HUES64 (cell line): ENCODE measurements around the gene DUSP22.

Experiments used
- H3K27ac ChIP-seq: 2 replicates; pipeline ENCODE4 v1.7.0; 2013; ENCODE audit warnings: low read depth, low read length, inconsistent platforms
- H3K27me3 ChIP-seq: 2 replicates; pipeline ENCODE4 v1.6.1; 2013; ENCODE audit warnings: mild to moderate bottlenecking, low read length; ENCODE audit not compliant: insufficient read depth
- H3K36me3 ChIP-seq: 2 replicates; pipeline ENCODE4 v1.6.1; 2013; ENCODE audit warnings: mild to moderate bottlenecking, low read length; ENCODE audit not compliant: insufficient read depth
- H3K4me1 ChIP-seq: 2 replicates; pipeline ENCODE4 v1.6.1; 2013; ENCODE audit warnings: mild to moderate bottlenecking, low read length, moderate library complexity; ENCODE audit not compliant: insufficient read depth
- H3K4me3 ChIP-seq: 2 replicates; pipeline ENCODE4 v1.5.1; 2013; ENCODE audit warnings: mild to moderate bottlenecking, low read length, moderate library complexity
- H3K9ac ChIP-seq: 2 replicates; pipeline ENCODE4 v1.6.1; 2013; ENCODE audit warnings: mild to moderate bottlenecking, low read depth, low read length
- H3K9me3 ChIP-seq: 2 replicates; pipeline ENCODE4 v1.6.1; 2013; ENCODE audit warnings: low read depth, low read length; ENCODE audit not compliant: insufficient read depth
- WGBS: fragments of 150-250, 120-280 bp; methylation state at CpG from one replicate; pipeline ENCODE4 v1.1.7; 2013; ENCODE audit warnings: missing lambda C conversion rate; 5-methylcytosine and 5-hydroxymethylcytosine counted together

DUSP22 gene

GRCh38 chr6:290111-290922, 2.0 kb upstream of the DUSP22 start:
- peaks cover 17% of the 10 kb centered on the region for H3K4me1 ChIP-seq
- no peaks in the 10 kb centered on the region for H3K36me3 ChIP-seq
- no peak overlapping the region for H3K9ac ChIP-seq
- 88% methylated on average over 9 of the region's 9 CpGs for WGBS
- no peak overlapping the region for H3K27ac ChIP-seq
- peaks cover 15% of the 10 kb centered on the region for H3K9me3 ChIP-seq
- 0 out of 2 replicates have a peak, but pooled peaks cover 7% of the 10 kb centered on the region for H3K27me3 ChIP-seq
- H3K4me3 ChIP-seq = no peak overlapping the region

GRCh38 chr6:291204-291696, 1.0 kb upstream of the DUSP22 start:
- WGBS = 67% methylated on average over 8 of the region's 8 CpGs
- Histone ChIP-seq H3K4me1 (peaks cover 20% of the 10 kb centered on the region), H3K36me3 (no peaks in the 10 kb centered on the region), H3K9ac (peak overlapping the region; percentile 76; the same call in 1 of the 2 replicates), H3K27me3 (0 out of 2 replicates have a peak, but pooled peaks cover 7% of the 10 kb centered on the region), H3K9me3 (peaks cover 10% of the 10 kb centered on the region; the same call in 1 of the 2 replicates), H3K4me3 (peak overlapping the region; percentile 78), H3K27ac (no peak overlapping the region)

GRCh38 chr6:292506-293192, 362 bp downstream of the DUSP22 start:
- H3K4me3 ChIP-seq = peak overlapping the region; percentile 78
- 0 out of 2 replicates have a peak, but pooled peaks cover 7% of the 10 kb centered on the region for H3K27me3 ChIP-seq
- peaks cover 28% of the 10 kb centered on the region for H3K4me1 ChIP-seq
- peaks cover 5% of the 10 kb centered on the region; the same call in 1 of the 2 replicates for H3K9me3 ChIP-seq
- peak overlapping the region; percentile 59 for H3K9ac ChIP-seq
- WGBS = 39% methylated on average over 52 of the region's 52 CpGs
- no peaks in the 10 kb centered on the region for H3K36me3 ChIP-seq
- peak overlapping the region; percentile 78; the same call in 1 of the 2 replicates for H3K27ac ChIP-seq

GRCh38 chr6:293193-294174, 1.2 kb downstream of the DUSP22 start:
- Histone ChIP-seq H3K27ac (no peak overlapping the region), H3K9ac (peak overlapping the region; percentile 59; the same call in 1 of the 2 replicates), H3K9me3 (peaks cover 5% of the 10 kb centered on the region; the same call in 1 of the 2 replicates), H3K27me3 (0 out of 2 replicates have a peak, but pooled peaks cover 7% of the 10 kb centered on the region), H3K4me3 (peak overlapping the region; percentile 78), H3K4me1 (peaks cover 35% of the 10 kb centered on the region), H3K36me3 (no peaks in the 10 kb centered on the region)
- 46% methylated on average over 20 of the region's 24 CpGs for WGBS

GRCh38 chr6:294656-295565, 2.6 kb downstream of the DUSP22 start:
- Histone ChIP-seq H3K27ac (no peak overlapping the region), H3K4me3 (no peak overlapping the region), H3K9ac (no peak overlapping the region), H3K4me1 (peaks cover 35% of the 10 kb centered on the region), H3K36me3 (no peaks in the 10 kb centered on the region), H3K27me3 (0 out of 2 replicates have a peak, but pooled peaks cover 7% of the 10 kb centered on the region), H3K9me3 (peaks cover 9% of the 10 kb centered on the region; the same call in 1 of the 2 replicates)
- WGBS = 91% methylated on average over 15 of the region's 17 CpGs

DNA sequence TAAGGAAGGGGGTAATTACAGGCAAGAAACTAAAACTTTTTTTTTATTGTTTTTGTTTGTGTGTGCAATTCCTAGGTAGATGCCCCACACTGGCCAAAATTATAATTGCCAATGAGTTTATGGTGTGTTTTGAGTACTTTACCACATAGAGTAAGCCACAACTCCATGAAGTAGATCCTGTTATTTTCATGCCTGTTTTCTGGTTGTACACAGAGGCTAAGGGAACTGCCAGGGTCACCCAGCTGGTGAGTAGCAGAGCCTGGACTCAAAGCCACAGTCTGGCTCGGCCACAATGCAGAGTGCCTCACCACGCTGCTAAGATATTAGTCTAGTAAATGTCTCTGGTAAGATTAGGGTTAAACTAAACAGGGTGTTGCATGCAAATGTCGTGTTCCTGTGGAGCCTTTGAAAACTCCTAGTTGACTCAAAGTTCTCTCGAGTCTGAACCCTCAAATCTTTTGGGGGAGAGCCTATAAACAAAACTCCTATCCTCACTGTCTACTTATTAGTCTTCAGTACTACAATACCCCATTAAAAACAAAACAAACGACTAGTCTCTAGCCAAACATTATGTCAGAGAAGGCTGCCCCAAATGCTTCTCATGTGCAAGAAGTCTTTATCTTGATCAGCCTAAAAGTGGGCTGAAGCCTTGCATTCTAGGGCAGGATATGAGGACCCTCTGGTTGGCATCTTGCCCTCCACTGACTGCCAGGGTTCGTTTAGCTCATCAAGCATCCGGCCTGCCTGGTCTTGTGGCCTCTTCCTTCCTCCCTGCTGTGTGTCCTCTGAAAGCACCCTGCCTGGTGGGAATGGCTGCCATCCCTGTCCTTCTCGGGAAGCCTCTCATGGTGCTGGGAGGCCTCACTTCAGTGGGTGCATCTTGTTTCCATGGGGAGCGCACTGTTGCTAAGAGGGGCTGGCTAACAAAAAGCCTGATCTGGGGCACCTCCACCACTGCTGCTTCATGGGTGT, 4.2 kb downstream of the DUSP22 start:
- WGBS = 75% methylated on average over 9 of the region's 9 CpGs
- Histone ChIP-seq H3K27ac (no peak overlapping the region), H3K27me3 (0 out of 2 replicates have a peak, but pooled peaks cover 7% of the 10 kb centered on the region), H3K4me1 (peaks cover 30% of the 10 kb centered on the region), H3K36me3 (no peaks in the 10 kb centered on the region), H3K4me3 (no peak overlapping the region), H3K9me3 (peaks cover 15% of the 10 kb centered on the region; the same call in 1 of the 2 replicates), H3K9ac (no peak overlapping the region)

DNA sequence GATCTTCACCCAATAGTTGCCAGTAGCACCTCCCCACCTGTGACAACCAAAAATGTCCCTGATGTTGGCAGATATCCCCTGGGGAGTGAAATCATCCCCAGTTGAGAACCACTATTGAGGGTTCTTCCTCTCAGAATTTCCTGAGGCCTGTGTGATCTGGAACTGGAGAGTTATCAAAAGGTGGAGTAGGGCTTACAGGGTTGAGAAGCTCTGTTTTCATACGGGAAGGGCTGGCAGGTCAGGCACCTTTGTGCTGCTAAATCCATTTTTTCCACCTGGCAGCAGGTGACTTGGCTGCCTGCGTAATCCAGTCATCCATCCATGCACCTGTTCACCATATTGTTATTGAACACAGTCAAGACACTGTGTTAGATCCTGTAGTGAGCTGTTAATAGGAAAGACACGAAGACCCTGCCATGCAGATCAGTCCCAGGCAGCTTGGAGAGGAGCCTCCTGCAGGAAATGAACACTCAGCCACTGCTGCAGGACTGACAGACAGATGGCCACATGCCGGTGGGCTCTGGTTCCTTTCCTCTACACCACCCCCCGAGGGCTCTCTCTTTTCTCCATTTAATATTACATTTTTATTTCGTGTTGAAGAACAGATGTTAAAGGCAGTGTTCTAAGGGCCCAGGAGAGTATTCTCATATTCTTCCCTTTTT, 5.4 kb downstream of the DUSP22 start:
- H3K4me3 ChIP-seq = no peak overlapping the region
- no peak overlapping the region for H3K9ac ChIP-seq
- 0 out of 2 replicates have a peak, but pooled peaks cover 7% of the 10 kb centered on the region for H3K27me3 ChIP-seq

DNA sequence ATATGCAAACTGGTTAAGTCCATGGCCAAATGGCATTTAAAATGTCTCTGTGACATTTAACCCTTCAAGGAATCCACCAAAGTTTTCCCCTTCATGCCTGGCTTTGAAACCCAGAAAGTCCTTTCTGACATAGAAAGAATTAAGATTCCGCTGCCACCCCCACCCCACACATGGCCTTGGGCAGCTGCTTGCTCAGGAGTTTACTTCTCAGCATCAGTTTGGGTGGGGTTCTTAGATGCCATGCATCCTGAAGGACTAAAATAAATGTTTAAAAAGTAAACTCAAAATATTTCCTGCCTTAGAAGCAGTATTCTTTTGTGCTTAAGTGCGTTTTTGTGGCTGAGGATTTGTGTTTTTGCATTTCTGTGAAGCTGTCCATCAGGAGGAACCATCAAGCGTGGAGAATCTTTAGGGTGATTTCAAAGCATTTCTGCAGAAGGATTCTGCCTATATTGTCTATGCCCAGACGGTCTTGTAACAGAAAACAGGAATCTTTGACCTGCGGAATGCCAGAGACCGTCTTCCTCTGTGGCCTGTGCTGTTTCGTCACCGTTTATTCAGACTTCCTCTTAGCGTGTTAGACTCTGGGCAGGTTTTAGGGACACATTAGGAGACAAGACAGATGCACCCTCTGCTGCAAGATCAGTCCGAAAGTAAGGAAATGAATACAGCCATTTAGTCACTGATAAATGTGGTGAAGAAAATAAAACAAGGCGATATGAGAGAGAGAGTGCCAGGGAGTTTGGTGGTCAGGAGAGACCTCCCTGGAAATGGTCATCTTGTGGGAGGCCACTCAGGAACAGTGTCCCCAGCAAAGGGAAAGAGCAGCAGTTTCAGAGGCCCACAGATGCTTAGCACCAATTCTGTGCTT, 6.2 kb downstream of the DUSP22 start:
- peaks cover 25% of the 10 kb centered on the region for H3K4me1 ChIP-seq
- no peak overlapping the region for H3K9ac ChIP-seq
- peaks cover 27% of the 10 kb centered on the region; the same call in 1 of the 2 replicates for H3K9me3 ChIP-seq
- 0 out of 2 replicates have a peak, but pooled peaks cover 4% of the 10 kb centered on the region for H3K27me3 ChIP-seq
- no peak overlapping the region for H3K4me3 ChIP-seq
- WGBS = 78% methylated on average over 11 of the region's 11 CpGs
- H3K36me3 ChIP-seq = no peaks in the 10 kb centered on the region
- no peak overlapping the region for H3K27ac ChIP-seq

More for the DNA sequence above, 5.4 kb downstream of the DUSP22 start:
- no peak overlapping the region for H3K27ac ChIP-seq
- peaks cover 29% of the 10 kb centered on the region for H3K4me1 ChIP-seq
- WGBS = 54% methylated on average over 6 of the region's 6 CpGs
- peaks cover 27% of the 10 kb centered on the region; the same call in 1 of the 2 replicates for H3K9me3 ChIP-seq
- H3K36me3 ChIP-seq = no peaks in the 10 kb centered on the region
